ENCODE measurements around the gene TBC1D32.

DNA sequence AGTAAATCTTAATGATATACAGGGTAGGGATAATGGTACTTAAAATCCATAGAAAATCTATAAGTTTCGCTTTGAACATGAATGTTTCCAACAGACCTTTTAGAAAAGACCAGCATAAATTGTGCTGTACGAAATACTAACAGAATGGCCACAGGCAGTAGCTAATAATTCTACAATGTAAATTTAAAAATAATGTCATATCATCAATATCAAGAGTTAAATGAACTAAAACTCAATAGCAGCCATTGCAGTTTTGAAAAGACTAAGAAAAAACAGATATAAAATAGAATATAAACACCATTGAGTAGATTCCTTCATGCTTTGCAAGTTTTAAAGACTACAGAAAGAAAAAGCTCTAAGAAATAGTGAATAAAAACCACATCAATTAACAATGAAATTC is 14.7 kb downstream of the TBC1D32 start:
- TF ChIP-seq ZNF263 (CRISPR knock-in tag; IDR thresholded peaks at IDR 0.05; ENCODE audit: low read depth), result no peak
- TF ChIP-seq, protein P1, sequence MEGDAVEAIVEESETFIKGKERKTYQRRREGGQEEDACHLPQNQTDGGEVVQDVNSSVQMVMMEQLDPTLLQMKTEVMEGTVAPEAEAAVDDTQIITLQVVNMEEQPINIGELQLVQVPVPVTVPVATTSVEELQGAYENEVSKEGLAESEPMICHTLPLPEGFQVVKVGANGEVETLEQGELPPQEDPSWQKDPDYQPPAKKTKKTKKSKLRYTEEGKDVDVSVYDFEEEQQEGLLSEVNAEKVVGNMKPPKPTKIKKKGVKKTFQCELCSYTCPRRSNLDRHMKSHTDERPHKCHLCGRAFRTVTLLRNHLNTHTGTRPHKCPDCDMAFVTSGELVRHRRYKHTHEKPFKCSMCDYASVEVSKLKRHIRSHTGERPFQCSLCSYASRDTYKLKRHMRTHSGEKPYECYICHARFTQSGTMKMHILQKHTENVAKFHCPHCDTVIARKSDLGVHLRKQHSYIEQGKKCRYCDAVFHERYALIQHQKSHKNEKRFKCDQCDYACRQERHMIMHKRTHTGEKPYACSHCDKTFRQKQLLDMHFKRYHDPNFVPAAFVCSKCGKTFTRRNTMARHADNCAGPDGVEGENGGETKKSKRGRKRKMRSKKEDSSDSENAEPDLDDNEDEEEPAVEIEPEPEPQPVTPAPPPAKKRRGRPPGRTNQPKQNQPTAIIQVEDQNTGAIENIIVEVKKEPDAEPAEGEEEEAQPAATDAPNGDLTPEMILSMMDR (IDR thresholded peaks at IDR 0.05), result no peak
- TF ChIP-seq SMAD3 (CRISPR knock-in tag; IDR thresholded peaks at IDR 0.05; ENCODE audit: borderline replicate concordance), result no peak
- TF ChIP-seq SP1 (CRISPR knock-in tag; conservative IDR thresholded peaks at IDR 0.05), result no peak
- TF ChIP-seq IRF2 (CRISPR knock-in tag; IDR thresholded peaks at IDR 0.05; ENCODE audit: borderline replicate concordance, low read depth), result no peak
- TF ChIP-seq NR3C1 (CRISPR knock-in tag; conservative IDR thresholded peaks at IDR 0.05; ENCODE audit: low read depth), result no peak
- no peak for TF ChIP-seq ATF6 (CRISPR knock-in tag; IDR thresholded peaks at IDR 0.05)
- TF ChIP-seq ZNF532 (CRISPR knock-in tag; IDR thresholded peaks at IDR 0.05; ENCODE audit: borderline replicate concordance), result no peak
- TF ChIP-seq, protein P2, sequence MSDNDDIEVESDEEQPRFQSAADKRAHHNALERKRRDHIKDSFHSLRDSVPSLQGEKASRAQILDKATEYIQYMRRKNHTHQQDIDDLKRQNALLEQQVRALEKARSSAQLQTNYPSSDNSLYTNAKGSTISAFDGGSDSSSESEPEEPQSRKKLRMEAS (CRISPR knock-in tag; IDR thresholded peaks at IDR 0.05), result no peak
- TF ChIP-seq CDX4 (CRISPR knock-in tag; IDR thresholded peaks at IDR 0.05; ENCODE audit: borderline replicate concordance), result no peak
- TF ChIP-seq ELF4 (CRISPR knock-in tag; IDR thresholded peaks at IDR 0.05; ENCODE audit: low read depth), result no peak
- no peak for TF ChIP-seq JUN (CRISPR knock-in tag; IDR thresholded peaks at IDR 0.05)

All from WTC11 (cell line).